Measurements from ENCODE around the gene SLC8A1.
A peak's percentile ranks its signal among the peaks of the same experiment; 100 is the strongest.

SLC8A1 gene

DNA sequence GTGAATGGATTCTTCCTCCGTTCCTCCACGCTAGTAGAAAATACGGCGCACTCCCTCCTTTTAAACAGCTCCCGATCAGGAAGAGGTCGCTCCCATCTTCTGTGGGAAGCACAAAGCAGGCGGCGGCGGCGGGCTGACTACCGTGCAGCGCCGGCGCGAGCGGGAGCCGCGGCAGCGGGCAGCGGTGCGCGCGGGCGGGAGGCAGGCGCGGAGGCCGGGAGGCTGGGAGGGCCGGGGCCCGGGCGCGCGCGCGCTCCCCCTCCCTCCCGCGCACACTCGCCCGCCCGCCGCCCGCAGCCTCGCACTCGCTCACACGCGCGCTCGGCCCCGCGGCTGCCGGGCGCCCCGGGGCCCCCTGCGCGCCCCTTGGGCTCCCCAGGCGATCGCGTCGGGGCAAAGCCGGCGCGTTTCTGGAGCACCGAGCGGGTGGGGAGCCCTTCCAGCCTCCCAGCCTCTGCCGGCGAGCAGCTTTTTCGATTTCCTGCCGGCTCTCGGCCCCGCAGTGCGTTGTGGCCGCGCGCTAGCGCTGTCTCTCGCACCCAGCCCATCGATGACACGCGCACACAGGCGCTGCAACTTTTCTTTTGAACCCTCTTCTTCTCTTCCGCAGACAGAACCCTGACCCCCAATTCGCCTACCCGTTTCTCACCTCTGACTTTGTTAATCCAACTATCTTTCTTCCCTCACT, at the start of gene SLC8A1:
Gene SLC8A1 (minus strand): TSS at position 173 of the 688 bp plus-strand sequence.
- peak in 1 of 2 experiments; percentile 38 for DNase-seq

GRCh38 chr2:40499437-40499836, 47.5 kb upstream of the SLC8A1 start:
- DNase-seq, result no peak

DNA sequence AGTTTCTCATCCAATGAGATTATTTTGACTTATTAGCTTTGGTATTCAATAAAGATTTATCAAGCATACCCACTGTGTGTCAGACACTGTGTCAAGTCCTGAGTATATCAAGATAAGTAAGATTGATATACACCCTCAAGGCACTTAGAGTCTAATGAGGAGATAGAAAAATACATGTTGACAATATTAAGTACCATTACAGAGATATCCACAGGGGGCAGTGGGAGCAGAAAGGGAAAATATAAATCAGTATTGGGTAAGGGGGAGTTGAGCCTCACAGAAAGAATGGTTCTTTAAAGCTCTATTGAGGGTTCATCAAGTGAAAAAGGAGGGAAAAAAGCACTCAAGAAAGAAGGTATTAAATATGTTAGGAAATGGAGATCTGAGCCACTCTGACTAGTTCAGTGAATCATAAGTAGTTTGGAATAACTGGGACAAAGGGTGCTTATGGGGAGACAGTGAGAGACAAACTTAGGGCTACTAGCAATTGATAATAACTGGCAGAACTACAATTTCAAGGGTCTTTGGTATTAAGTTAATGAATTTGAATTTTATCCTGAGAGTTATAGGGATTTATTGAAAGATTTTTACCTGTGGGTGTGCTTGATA, 45.5 kb upstream of the SLC8A1 start:
- DNase-seq, result no peak

DNA sequence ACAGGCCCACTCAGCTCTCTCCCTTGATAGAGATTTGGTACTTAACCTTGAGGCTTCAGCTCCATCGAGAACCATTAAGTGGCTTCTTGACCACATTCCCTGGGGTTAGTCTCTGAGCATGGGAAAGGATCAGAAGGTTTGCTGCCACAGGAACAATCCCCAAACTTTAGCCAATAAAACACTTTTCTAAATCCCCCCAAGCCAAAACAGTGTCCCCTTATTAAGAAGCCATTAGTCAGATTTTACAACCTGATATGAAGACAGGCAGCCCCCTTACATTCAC, 37.7 kb upstream of the SLC8A1 start:
- peak in 1 of 2 experiments; percentile 29 for DNase-seq

GRCh38 chr2:40488927-40489677, 37.2 kb upstream of the SLC8A1 start:
- DNase-seq, result no peak

DNA sequence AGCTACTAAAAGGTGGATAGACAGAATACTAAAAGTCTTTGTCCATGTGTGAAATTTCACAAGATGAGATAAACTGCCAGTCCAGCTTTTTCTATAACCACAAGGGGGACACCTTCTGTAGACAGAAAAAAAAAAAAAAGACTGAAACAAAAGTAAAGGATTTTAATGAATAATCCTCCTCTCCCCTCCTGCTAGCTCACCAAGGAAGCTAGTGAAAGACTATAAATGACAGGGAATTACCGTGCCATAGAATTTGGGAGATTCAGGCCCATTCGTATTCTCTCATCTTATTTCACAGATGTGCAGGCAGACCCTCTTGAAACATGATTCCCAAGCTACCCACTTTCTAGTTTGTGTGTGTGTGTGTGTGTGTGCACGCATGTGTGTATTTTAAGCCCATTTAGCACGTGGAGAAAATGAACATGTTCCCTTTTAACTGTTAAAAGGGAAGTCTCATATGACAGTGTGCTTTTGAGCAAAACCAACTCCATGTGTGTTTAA, 36.3 kb upstream of the SLC8A1 start:
- no peak for DNase-seq

- no peak for DNase-seq
Observed at GRCh38 chr2:40487602-40488001, 35.7 kb upstream of the SLC8A1 start.

DNA sequence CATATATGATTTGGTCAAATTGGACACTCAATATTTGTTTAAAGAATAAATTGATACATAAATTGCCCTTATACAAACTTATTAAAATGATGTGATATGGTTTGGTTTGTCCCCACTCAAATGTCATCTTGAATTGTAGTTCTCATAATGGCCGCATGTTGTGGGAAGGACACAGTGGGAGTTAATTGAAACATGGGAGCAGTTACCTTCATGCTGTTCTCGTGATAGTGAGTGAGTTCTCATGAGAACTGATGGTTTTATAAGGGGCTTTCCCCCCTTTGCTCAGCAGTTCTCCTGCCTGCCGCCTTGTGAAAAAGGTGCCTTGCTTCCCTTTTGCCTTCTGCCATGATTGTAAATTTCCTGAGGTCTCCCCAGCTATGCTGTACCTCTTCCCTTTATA, 34.0 kb upstream of the SLC8A1 start:
- DNase-seq, result no peak

DNA sequence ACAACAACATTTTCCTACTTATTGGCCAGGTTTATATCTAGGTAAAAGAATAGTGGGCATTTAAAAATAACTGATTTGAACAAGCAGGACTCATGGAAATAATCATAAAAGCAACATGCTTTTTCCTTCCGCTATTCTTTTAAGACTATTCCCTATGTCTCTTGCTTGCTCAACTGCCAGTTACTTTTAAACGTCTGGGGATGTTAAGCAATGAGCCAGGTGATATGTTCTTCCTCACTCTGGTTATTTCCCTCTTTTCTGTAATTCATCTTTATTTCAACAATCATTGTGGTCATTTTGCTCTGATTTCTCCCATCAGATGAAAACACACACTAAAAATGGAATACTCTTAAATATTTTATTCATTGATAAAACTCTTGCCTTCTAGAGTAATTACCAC, 33.4 kb upstream of the SLC8A1 start:
- DNase-seq, result no peak

- DNase-seq, result no peak
Observed at GRCh38 chr2:40483549-40484243, 31.8 kb upstream of the SLC8A1 start.

DNA sequence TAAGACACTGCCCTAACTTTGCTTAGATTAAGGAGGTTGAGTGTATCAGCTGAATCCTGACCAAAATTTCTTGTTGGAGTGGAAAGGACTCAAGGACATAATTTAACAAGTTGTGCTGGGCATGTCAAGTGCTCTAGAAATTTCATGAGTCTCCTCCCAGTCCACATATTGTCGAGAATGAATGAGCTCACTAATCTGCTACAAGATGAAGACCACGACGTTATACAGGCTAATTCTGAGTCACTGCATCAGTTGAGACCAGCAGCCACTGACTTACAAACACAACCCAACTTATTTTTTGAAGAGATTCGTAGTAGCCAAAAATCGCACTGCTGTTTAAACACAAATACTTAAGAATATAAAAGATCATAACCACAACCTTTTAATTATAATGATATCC, 28.7 kb upstream of the SLC8A1 start:
- no peak for DNase-seq

DNA sequence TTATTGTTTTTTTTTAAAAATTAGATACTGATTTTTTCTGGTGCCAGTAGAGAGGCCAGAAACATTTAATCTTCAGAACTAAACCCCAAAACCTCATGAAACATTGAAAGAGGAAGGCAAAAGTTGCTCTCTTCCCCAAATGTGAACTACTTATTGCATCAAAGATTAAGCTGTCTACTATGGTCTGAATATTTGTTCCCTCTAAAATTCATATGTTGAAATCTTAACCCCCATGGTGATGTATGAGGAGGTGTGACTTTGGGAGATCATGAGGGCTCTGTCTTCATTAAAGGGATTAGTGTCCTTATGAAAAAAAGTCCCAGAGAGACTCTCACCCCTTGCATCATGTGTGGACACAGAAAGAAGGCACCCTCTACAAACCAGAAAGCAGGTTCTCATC, 28.2 kb upstream of the SLC8A1 start:
- no peak for DNase-seq

GRCh38 chr2:40477361-40477760, 25.5 kb upstream of the SLC8A1 start:
- no peak for DNase-seq

- no peak for DNase-seq
Observed at GRCh38 chr2:40476436-40476835, 24.5 kb upstream of the SLC8A1 start.

- no peak for DNase-seq
Observed at GRCh38 chr2:40474306-40474705, 22.4 kb upstream of the SLC8A1 start.

GRCh38 chr2:40471866-40472265, 20.0 kb upstream of the SLC8A1 start:
- no peak for DNase-seq

GRCh38 chr2:40470822-40471813, 19.2 kb upstream of the SLC8A1 start:
- no peak for DNase-seq

GRCh38 chr2:40466935-40467572, 15.2 kb upstream of the SLC8A1 start:
- DNase-seq, result no peak

GRCh38 chr2:40466332-40466906, 14.5 kb upstream of the SLC8A1 start:
- no peak for DNase-seq

- no peak for DNase-seq
Observed at GRCh38 chr2:40463112-40463511, 11.2 kb upstream of the SLC8A1 start.

DNA sequence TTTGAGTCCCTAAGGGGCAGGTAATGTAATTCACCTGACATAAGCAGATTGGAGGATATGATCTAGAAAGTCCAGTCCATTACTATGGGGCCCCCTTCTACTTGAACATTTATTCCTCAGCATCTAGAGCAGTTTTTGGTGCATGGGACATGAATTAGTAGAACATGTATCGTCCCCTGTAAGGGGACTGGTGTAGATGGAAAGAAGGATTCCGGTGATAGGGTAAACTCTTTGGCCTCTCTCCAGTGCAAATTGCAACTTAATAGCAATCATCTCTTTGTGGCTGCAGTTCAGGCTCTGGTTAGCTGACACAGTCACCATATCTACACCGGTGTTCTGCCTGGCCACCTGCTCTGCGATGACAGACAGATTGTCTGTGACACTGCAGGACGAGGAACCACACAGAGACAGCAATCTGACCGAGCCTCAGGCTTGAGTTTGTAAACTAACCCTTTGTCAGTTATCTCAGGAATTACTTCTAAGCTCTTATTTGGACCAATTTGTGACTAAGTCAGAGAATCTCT, 6.4 kb upstream of the SLC8A1 start:
- DNase-seq, result peak in 1 of 2 experiments; percentile 37

All from NCI-H187 (cell line).